ENCODE results near the gene LUC7L3.
"Not testable (repeated sequence)": the region's sequence is repeated elsewhere in the genome, so short reads cannot be mapped to it uniquely, and the experiment has no call there.

LUC7L3 gene

DNA sequence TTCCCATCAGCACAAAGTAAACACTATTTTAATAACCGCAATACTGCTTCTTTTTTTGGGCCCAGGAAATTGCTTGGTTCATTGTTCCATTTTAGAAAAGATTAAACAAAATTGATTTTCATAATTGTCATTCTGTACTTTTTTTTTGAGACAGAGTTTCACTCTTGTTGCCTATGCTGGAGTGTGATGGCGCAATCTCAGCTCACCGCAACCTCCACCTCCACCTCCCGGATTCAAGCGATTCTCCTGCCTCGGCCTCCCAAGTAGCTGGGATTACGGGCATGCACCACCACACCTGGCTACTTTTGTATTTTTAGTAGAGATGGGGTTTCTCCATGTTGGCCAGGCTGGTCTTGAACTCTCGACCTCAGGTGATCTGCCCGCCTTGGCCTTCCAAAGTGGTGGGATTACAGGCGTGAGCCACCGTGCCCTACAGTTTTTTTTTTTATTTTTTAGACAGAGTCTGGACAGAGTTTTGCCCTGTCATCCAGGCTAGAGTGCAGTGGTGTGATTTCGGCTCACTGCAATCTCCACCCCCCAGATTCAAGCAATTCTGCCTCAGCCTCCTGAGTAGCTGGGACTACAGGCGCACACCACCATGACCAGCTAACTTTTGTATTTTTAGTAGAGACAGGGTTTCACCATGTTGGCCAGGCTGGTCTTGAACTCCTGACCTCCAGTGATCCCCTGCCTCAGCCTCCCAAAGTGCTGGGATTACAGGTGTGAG is 85.5 kb downstream of the LUC7L3 start:
- H3K9me3 ChIP-seq (ENCODE audit: control insufficient read depth, low read length); H3K4me3 ChIP-seq (ENCODE audit: low read length); H3K4me1 ChIP-seq (ENCODE audit: control insufficient read depth, insufficient read depth, low read length); H3K27me3 ChIP-seq (ENCODE audit: control insufficient read depth, insufficient read depth, low read length); H3K36me3 ChIP-seq (ENCODE audit: control insufficient read depth, insufficient read depth, low read length); H3K9ac ChIP-seq (ENCODE audit: low read length): not testable (repeated sequence)

- H3K36me3 ChIP-seq (ENCODE audit: control insufficient read depth, insufficient read depth, low read length), result no peaks in the 10 kb centered on the region
- H3K4me1 ChIP-seq (ENCODE audit: control insufficient read depth, insufficient read depth, low read length), result peaks cover 6% of the 10 kb centered on the region
- H3K9me3 ChIP-seq (ENCODE audit: control insufficient read depth, low read length), result no peaks in the 10 kb centered on the region
- H3K27me3 ChIP-seq (ENCODE audit: control insufficient read depth, insufficient read depth, low read length), result no peaks in the 10 kb centered on the region
- H3K9ac ChIP-seq (ENCODE audit: low read length), result no peak overlapping the region
- no peak overlapping the region for H3K4me3 ChIP-seq (ENCODE audit: low read length)
These were observed 86.1 kb downstream of the LUC7L3 start for GRCh38 chr17:50805486-50805885.
